Endothelial cell of umbilical vein (primary cell): ENCODE measurements around the gene RFC5. TPM values are rescaled to one million over a fixed set of nuclear protein-coding genes. Genes with fewer than 3 reads are reported as not detected.

ENCODE experiments used
- BruUV-seq: library from RNA; stranded (reverse); fragments of 400-500 nt; replicated peaks from 2 replicates; lab custom pipeline; 2021; lab: Mats Ljungman, UMichigan
- CTCF ChIA-PET: fragments of 300-600, 350-600 bp; sonication (Branson Sonifier 250); formaldehyde crosslinking; loops from one replicate; lab custom pipeline; 2021; ENCODE audit warnings: antibody characterized with exemption, inconsistent platforms; lab: Charles Lee
- POLR2A ChIA-PET: fragments of 300-600, 350-600 bp; sonication (Branson Sonifier 250); formaldehyde crosslinking; loops from one replicate; lab custom pipeline; 2021; ENCODE audit warnings: antibody characterized with exemption, inconsistent platforms; lab: Charles Lee
- DNase-seq: peaks from one replicate; pipeline ENCODE4 v3.0.0-alpha.2; 2011; ENCODE audit warnings: low read depth, low spot score
- FAIRE-seq: peaks from 2 replicates; lab custom pipeline; 2011; peaks lifted over from hg19 to GRCh38; lab: Jason Lieb, UNC
- H2AFZ ChIP-seq: 2 replicates; pipeline ENCODE4 v1.6.0; 2012; ENCODE audit warnings: low read depth, low read length, control low read depth, inconsistent platforms
- H3K27ac ChIP-seq: 2 replicates; pipeline ENCODE4 v1.5.1; 2011; ENCODE audit warnings: low read depth, mild to moderate bottlenecking, control low read depth, low read length, moderate library complexity; ENCODE audit not compliant: insufficient read depth
- H3K27me3 ChIP-seq, 2 experiments: 2 replicates each; pipeline versions ENCODE4 v1.6.0 to v1.6.1; 2011; ENCODE audit warnings: low read length in 2 of 2, mixed read lengths in 1 of 2; ENCODE audit not compliant: control insufficient read depth in 2 of 2, insufficient read depth in 2 of 2
- H3K36me3 ChIP-seq, 2 experiments: 2 replicates in 1 of 2; 3 replicates in 1 of 2; pipeline ENCODE4 v1.5.1; 2011; ENCODE audit warnings: low read length in 2 of 2, mild to moderate bottlenecking in 1 of 2, moderate library complexity in 1 of 2; ENCODE audit not compliant: control insufficient read depth in 2 of 2, insufficient read depth in 2 of 2; ENCODE audit errors: extremely low read depth in 1 of 2
- H3K4me1 ChIP-seq: 3 replicates; pipeline ENCODE4 v1.5.1; 2011; ENCODE audit warnings: mild to moderate bottlenecking, low read length; ENCODE audit not compliant: control insufficient read depth, insufficient read depth; ENCODE audit errors: extremely low read depth
- H3K4me2 ChIP-seq: 2 replicates; pipeline ENCODE4 v1.6.1; 2011; ENCODE audit warnings: low read length, control low read depth, mixed read lengths; ENCODE audit not compliant: insufficient read depth
- H3K4me3 ChIP-seq, 3 experiments: fragments of 200-600 bp in 1 of 3; sonication (generic), shearing (Covaris generic) in 1 of 3; replicated peaks in 1 of 3; 2 replicates each; pipeline ENCODE4 v1.5.1; 2011 to 2016; ENCODE audit warnings: control low read depth in 3 of 3, low read length in 3 of 3, mild to moderate bottlenecking in 2 of 3, inconsistent platforms in 1 of 3, low read depth in 1 of 3, moderate library complexity in 1 of 3; ENCODE audit not compliant: insufficient read depth in 1 of 3
- H3K79me2 ChIP-seq: 2 replicates; pipeline ENCODE4 v1.6.0; 2012; ENCODE audit warnings: low read length, inconsistent platforms; ENCODE audit not compliant: control insufficient read depth, insufficient read depth
- H3K9ac ChIP-seq: replicated peaks from 2 replicates; pipeline ENCODE3; 2011; ENCODE audit warnings: low read length, control low read depth; ENCODE audit not compliant: insufficient read depth; ENCODE audit errors: extremely low read depth
- H3K9me1 ChIP-seq: replicated peaks from 3 replicates; pipeline ENCODE4 v1.6.0; 2011; ENCODE audit warnings: mild to moderate bottlenecking, low read length; ENCODE audit not compliant: control insufficient read depth, insufficient read depth; ENCODE audit errors: extremely low read depth
- H3K9me3 ChIP-seq: replicated peaks from 2 replicates; pipeline ENCODE4 v1.5.1; 2012; ENCODE audit warnings: low read length, inconsistent platforms; ENCODE audit not compliant: control insufficient read depth, insufficient read depth
- H4K20me1 ChIP-seq: replicated peaks from 2 replicates; pipeline ENCODE3; 2011; ENCODE audit warnings: mild to moderate bottlenecking, low read length; ENCODE audit not compliant: control insufficient read depth, insufficient read depth; ENCODE audit errors: extremely low read depth
- dilution Hi-C: fragments of 300-500 bp; cut with MboI; formaldehyde crosslinking; loops from one replicate; pipeline ENCODE4 v1.15.0; 2019; ENCODE audit warnings: low sequenced_read_pairs; ENCODE audit not compliant: extremely low pct_ligation_motif_present
- intact Hi-C: fragments of 100-400 bp; cut with micrococcal nuclease; formaldehyde crosslinking; loops from one replicate; pipeline ENCODE4 v1.10.0; 2022
- polyA plus RNA-seq, 4 experiments: library from polyadenylated mRNA; depleted of rRNA in 3 of 4; stranded (reverse) in 3 of 4; unstranded in 1 of 4; fragments of >200 nt; gene quantifications; 2 replicates each; pipeline versions ENCODE4 v1.2.1 to v1.2.3, GENCODE V29; 2011 to 2012; ENCODE audit warnings: missing spikeins in 1 of 4
- total RNA-seq: library from RNA; stranded (reverse); gene quantifications from 2 replicates; pipeline ENCODE4 v1.2.3, GENCODE V29; 2021
- TF ChIP-seq, protein P1 (sequence below), 2 donors: IDR thresholded peaks; 1 replicate in 1 of 2; 2 replicates in 1 of 2; pipeline ENCODE4 v1.5.1; 2011; ENCODE audit warnings: low read length in 2 of 2, mild to moderate bottlenecking in 2 of 2, moderate library complexity in 2 of 2, control low read depth in 1 of 2, inconsistent platforms in 1 of 2, low read depth in 1 of 2; ENCODE audit not compliant: insufficient read depth in 1 of 2; ENCODE audit errors: extremely low read depth in 1 of 2

RFC5 gene
- total and polyA plus RNA-seq, 2 donors (not counting 3 experiments of a cell fraction or from before 2014, with no cell fraction given), result 18.1 to 23.3 TPM

DNA sequence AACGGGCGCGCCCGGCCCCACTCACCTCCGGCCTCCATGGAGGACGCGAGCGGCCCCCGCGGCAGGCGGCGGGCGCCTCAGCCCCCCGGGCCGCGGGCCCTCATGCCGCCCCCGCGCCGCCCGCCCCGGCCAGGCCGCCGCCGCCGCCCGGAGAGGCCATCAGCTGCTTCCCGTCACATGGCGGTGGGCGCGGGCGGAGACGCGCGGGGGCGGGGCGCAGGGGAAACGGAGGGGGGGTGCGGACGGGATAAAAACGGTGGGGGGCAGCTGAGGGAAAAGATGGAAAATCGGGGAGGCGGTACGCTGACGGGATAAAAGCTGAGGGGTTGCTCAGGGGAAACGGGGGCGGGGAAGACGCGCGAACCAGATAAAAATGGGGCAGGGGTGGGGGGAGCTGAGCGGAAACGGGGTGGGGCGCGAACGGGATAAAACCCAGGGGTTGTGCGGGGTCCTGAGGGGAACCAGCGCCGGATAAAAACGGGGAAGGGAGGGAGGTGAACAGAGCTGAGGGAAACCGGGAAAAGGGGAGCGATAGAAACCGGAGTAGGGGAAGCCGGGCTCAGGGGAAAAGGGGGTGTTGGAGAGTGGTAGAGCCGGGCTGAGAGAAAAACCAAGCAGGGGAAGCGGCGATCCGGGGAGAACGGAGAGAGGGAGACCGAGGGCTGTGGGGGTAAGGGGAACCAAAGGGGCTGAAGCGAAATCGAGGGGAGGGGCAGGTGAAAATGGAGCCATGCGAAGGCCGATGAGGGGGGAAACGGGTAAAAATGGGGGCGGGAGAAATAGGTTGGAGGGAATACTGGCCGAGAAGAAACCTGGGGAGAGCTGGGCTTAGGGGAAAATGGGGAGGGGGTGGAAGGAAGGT is 44.7 kb downstream of the RFC5 start, which contains the start of gene WSB2:
Gene WSB2 (minus strand): TSS at position 169 of the 862 bp plus-strand sequence. CDS start 131 bp downstream, at position 38.
- DNase-seq (peak; percentile 64), FAIRE-seq (no peak)
- Histone ChIP-seq H3K36me3 (peaks cover 0 to 3% of the 10 kb centered on the region in 2 experiments), H3K4me2 (peak within 1 kb of the TSS; percentile 97), H3K27me3 (no peaks in the 10 kb centered on the region), H2AFZ (peak within 1 kb of the TSS; percentile 83), H3K4me1 (peaks cover 17% of the 10 kb centered on the region), H3K4me3 (peak within 1 kb of the TSS; percentile 61 to 99 (median 81)), H4K20me1 (no peaks in the 10 kb centered on the region), H3K9me1 (no peaks in the 10 kb centered on the region), H3K9ac (peak within 1 kb of the TSS; percentile 96), H3K9me3 (no peaks in the 10 kb centered on the region), H3K27ac (peak within 1 kb of the TSS; percentile 89), H3K79me2 (peaks cover 28% of the 10 kb centered on the region)
- TF ChIP-seq, protein P1, sequence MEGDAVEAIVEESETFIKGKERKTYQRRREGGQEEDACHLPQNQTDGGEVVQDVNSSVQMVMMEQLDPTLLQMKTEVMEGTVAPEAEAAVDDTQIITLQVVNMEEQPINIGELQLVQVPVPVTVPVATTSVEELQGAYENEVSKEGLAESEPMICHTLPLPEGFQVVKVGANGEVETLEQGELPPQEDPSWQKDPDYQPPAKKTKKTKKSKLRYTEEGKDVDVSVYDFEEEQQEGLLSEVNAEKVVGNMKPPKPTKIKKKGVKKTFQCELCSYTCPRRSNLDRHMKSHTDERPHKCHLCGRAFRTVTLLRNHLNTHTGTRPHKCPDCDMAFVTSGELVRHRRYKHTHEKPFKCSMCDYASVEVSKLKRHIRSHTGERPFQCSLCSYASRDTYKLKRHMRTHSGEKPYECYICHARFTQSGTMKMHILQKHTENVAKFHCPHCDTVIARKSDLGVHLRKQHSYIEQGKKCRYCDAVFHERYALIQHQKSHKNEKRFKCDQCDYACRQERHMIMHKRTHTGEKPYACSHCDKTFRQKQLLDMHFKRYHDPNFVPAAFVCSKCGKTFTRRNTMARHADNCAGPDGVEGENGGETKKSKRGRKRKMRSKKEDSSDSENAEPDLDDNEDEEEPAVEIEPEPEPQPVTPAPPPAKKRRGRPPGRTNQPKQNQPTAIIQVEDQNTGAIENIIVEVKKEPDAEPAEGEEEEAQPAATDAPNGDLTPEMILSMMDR (IDR thresholded peaks at IDR 0.05; ENCODE audit: extremely low read depth in 1 of 2, insufficient read depth in 1 of 2, low read depth in 1 of 2, low read length in 2 of 2), result no peak
- no TSS peak for BruUV-seq
- ChIA-PET POLR2A (no interaction called here), CTCF (interaction anchor here (1.0 to 2.3 kb wide), 7 partner anchors 26 to 186 kb away, joined by 3 to 7 read pairs (median 4); partner anchors contain the start of genes PEBP1 and RFC5)
- dilution Hi-C loops, result no loop called here
- intact Hi-C loops, result loop anchor here (1.0 kb wide), 2 partner anchors 43 to 45 kb away; partner anchors contain the start of genes RFC5 and VSIG10
